IPS-18c (cell line): Measurements from ENCODE around the gene ATG13.

Experiments used
- H3K4me3 ChIP-seq: 2 replicates; pipeline ENCODE4 v1.7.0; 2013; ENCODE audit warnings: low read depth, mild to moderate bottlenecking, low read length, moderate library complexity; ENCODE audit not compliant: insufficient read depth
- H3K9me3 ChIP-seq: one replicate; pipeline ENCODE4 v1.6.1; 2013; ENCODE audit warnings: mild to moderate bottlenecking, low read length, moderate library complexity; ENCODE audit not compliant: control insufficient read depth, insufficient read depth

The ATG13 gene

DNA sequence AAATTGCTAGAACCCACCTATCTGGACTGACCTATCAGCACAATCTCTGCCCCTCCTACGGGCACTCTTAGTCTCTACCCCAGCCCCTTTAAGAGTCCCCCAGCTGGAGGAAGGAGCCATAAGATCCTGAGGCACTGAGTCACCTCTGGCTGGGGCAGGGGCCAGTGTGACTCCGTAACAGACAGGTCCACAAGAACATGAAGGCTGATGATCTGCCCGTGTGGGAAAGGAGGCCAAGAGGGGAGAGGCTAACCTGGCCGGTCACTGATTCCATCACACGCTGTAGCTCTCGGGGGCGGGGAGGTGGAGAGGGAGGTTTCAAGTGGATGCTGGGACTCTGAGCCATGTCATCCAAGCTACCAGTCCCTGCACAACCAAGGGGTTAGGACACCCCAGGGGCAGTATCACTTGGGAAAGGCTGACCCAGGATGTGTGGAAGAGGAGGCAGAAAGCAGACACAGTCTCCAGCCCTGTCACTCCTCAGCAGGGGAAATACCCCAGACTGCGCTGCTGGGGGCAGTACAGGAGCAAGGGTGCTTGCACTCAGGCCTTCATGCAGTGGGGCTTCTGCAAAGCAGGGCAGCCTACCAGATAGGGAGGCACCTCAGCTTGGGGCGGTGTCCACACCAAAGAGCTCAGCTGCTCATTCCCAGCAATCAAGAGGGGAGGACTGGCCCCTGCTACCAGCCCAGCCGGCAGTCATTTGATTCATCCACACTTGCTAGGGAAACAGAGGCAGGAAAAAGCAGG lies 60.8 kb downstream of the ATG13 start:
- Histone ChIP-seq H3K4me3 (no peak overlapping the region), H3K9me3 (no peaks in the 10 kb centered on the region)

DNA sequence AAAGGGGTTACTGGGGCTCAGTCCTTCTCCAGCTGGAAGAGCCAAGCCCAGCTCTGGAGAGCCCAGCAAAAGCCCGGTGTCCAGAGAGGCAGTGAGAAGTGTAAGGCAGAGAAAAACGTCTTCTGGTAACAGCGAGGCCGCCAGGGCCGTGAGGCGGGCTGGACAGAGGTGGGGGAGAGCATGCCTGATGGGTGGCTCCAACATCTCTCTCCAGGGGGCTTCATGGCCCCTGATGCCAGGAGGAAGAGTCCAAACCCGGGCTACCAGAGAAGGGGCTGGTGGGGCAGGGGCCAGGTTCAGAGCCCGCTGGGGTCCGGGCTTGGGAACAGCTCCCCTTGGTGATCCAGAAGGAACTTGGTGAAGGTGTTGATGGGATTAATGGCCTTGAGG lies 61.4 kb downstream of the ATG13 start:
- Histone ChIP-seq H3K4me3 (no peak overlapping the region), H3K9me3 (no peaks in the 10 kb centered on the region)

DNA sequence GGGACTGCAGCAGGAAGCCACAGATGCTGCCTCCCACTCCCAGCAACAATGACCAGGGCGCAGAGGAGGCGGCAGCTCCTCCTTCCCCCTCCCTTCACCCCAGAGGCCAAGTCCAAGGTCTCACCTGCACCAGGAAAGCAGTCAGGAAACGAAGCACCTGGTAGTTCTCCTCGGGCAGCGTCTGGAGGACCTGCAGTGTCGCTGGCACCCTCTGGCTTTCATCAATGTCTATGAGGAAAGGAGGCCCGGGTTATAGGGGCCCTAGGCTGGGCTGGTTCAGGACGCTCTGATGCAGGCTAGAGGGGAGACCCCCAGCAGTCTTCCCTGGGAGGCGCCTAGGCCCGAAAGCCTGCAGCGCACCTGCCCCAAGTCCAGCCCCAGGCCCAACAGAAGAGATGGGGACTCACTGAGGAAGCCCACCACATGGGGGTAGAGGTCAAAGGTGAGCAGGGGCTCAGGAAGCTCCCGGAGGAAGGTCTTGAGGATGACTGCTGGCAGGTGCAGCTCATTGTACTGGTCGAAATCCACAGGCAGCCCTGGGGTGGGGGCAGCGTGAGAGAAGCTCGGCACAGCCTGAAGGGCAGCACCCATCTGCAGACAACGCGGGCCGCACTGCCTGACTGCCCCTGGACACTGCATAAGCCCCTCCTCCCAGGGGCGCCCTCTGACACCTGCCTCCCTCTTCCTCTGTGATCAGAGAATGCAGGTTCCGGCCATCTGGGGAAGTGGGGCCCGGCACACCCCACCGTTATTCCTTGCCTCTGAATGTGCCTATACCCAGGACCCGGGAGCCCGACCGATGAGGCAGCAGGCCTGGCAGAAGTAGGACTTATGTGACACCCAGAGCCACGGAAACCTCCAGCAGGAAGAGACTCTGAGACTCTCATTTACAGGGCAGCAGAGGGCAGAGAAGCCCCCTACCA lies 62.1 kb downstream of the ATG13 start:
- Histone ChIP-seq H3K4me3 (no peak overlapping the region), H3K9me3 (no peaks in the 10 kb centered on the region)

DNA sequence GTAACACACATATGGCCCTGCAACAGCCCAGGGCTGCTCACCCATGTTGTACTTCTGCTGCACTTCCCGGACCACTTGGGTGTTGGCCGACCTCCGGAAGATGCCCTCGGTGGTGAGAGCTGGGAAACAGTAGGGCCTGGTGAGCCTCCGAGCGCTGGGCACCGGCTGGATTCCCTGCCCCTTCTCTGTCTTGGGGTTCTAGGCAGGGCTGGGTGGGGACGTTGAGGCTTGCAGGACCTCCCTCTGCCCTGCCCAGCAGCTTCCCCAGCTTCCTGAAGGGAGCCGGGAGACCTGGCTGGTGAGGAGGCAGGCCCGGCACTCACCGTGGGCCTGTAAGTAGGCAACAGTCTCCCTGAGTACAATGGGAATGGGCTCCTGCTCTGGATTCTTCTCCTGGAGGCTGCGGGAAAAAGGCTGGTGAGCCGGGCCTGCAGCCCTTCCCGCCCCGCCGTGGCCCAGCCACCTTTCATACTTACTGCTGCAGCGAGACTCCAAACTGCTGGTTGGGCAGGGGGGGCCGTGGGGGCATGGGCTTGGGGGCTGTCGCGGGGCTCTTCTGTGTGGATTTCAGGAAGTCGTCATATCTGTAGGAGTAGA lies 62.9 kb downstream of the ATG13 start:
- H3K4me3 ChIP-seq: no peak overlapping the region
- no peaks in the 10 kb centered on the region for H3K9me3 ChIP-seq

DNA sequence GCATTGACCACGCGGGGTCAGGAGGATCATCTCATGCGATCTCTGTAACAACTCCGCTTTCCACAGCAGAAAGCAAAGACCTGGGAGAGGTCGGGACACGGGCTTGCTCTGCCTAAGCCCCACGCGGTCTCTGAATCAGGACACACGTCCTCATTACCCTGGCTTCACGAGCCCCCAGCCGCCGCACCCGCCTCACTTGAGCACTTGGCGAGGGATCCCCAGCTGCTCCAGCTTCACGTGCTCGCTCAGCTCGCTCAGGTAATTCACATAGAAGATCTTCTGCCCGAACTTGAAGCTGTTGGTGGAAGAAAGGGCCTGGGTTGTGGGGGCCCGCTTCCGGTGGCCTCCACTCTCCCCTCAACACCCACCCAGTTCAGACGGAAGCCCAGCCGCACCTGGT lies 63.5 kb downstream of the ATG13 start:
- Histone ChIP-seq H3K4me3 (no peak overlapping the region), H3K9me3 (no peaks in the 10 kb centered on the region)

DNA sequence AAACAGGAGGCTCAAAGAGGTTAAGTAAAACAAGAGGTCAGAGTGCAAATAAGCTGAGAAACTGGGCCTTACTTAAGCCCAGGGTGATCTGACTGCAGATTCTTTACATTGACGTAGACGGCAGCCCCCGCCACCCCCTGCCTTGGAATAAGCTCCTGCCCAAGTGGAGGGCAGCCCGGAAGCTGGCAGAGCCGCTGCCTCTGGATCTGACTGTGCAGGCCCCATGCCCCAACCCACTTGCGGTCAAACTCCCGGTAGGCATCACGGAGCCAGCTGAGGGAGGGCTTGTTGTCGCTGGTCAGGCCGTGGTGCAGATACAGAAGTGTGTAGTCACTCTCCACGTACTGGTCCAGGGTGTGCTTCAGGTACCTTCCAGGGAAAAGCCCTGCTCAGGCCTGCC lies 64.5 kb downstream of the ATG13 start:
- no peaks in the 10 kb centered on the region for H3K9me3 ChIP-seq

DNA sequence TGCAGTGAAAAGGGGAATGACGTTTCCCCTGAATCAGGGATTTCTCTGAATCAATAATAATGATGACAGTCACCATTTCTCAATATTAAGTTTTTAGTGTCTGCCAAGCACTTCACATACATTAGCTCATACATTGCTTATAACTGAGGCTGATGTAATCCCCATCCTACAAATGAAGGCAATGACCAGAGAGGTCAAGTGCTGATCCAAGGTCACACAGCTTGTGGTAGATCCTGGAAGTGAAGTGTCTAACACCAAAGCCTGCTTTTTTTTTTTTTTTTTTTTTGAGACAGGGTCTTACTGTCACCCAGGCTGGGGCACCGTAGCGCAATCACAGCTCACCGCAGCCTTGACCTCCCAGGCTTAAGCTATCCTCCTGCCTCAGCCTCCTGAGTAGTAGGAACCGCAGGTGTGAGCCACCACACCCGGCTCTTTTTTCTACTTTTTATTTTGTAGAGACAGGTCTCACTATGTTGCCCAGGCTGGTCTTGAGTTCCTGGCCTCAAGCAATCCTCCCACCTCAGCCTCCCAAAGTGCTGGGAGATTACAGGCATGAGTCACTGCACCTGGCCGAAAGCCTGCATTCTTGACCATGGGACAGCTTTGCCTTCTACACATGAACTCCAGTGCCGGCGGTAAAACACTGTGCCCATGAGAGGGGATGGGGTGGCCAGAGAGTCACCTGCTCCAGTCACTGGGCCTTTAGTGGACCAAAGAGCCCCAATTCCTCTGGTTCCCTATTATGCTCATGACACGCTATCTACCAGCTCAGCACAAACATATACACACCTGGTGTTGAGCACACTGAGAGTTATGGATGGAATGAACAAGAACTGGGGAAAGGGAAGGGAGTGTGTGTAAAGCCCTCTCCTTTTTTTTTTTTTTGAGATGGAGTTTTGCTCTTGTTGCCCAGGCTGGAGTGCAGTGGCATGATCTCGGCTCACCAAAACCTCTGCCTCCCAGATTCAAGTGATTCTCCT lies 65.7 kb downstream of the ATG13 start:
- no peaks in the 10 kb centered on the region for H3K9me3 ChIP-seq
- H3K4me3 ChIP-seq: no peak overlapping the region

More for the DNA sequence above, 64.5 kb downstream of the ATG13 start:
- H3K4me3 ChIP-seq: no peak overlapping the region

DNA sequence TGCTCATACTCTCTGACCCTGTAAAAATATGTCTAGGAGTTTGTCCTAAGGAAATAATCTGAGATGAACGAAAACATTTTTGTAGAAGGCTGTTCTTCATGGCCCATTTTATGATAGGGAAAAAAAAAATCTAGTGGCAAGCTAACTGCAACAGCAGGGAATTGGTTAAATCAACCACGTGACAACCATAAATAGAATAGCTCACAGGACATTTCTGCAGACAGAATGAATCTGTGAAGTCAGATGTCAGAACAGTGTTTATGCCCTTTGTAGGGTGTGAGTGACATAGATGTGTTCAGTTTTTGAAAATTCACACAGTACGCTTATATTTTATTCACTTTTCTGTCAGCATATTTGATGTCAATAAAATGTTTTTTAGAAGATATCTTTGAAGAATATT lies 67.0 kb downstream of the ATG13 start:
- no peak overlapping the region for H3K4me3 ChIP-seq
- H3K9me3 ChIP-seq: no peaks in the 10 kb centered on the region

DNA sequence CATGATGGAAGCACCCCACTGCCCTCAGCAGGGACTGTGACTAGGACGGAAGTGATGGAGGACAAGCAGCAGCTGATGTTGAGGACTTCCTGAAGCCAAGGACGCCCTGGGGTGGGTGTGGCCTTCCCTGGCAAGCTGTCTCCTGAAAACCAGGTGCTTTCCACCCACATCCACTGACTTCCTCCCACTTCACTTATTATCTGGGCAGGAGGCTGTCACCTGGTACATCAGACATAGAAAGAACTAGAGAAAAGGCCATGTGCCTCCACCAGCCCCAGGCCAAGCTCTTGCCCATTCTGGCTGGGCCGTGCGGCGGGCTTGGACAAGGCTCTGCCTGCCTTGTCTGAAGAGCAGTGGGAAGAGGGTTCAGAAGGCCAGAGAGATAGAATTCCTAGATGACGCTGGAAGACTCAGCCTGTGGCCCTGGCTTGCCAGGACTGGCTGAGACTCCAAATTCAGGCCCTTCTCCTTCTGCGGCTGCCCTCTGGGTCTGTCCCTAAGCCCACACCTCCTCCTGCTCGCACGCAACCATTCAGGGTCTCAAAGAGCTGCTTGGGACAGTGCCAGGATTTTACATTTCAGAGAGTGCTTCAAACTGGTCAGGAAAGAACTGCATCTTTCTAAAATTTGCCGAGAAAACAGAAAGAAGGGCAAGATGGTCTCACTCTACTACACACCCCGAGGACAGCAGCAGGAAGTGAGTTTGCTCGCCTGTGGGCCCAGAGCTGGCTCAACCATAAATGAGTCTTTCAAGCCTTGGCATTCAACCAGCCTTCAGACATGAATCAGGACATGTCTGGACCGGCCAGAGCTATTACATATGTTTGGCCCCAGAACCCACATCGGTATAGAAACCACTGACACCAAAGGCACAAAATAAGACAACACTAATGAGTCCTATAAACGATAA lies 69.8 kb downstream of the ATG13 start:
- no peak overlapping the region for H3K4me3 ChIP-seq
- H3K9me3 ChIP-seq: no peaks in the 10 kb centered on the region

DNA sequence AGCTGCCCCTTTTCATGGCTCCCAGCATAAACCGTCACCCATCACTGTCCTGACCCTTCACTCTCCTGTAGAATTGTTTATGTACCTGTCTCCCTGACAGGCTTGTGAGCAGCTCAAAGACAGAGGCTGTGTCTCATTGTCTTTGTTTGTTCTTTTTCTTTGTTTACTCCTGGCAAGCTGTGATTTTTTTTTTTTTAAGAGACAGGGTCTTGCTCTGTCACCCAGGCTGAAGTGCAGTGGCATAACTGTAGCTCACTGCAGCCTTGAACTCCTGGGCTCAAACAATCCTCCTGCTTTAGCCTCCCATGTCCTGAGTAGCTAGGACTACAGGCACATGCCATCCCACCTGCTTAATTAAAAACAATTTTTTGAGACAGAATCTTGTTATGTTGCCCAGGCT lies 73.3 kb downstream of the ATG13 start:
- H3K4me3 ChIP-seq: no peak overlapping the region
- no peaks in the 10 kb centered on the region for H3K9me3 ChIP-seq

DNA sequence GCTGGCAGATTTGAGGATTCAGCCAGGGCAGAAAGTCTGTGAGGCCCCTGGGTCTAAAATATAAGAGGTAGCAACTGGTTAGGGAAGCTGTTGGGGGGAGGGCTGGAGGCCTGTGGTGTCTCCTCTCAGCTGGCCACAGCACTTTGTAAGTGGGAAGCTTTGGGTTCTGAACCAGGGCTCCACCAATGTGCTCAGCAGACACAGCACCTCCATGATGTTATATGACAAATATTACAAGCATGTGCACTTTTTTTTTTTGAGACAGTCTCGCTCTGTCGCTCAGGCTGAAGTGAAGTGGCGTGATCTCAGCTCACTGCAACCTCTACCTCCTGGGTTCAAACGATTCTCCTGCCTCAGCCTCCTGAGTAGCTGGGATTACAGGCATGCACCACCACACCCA lies 75.1 kb downstream of the ATG13 start:
- H3K9me3 ChIP-seq: no peaks in the 10 kb centered on the region
- H3K4me3 ChIP-seq: no peak overlapping the region

DNA sequence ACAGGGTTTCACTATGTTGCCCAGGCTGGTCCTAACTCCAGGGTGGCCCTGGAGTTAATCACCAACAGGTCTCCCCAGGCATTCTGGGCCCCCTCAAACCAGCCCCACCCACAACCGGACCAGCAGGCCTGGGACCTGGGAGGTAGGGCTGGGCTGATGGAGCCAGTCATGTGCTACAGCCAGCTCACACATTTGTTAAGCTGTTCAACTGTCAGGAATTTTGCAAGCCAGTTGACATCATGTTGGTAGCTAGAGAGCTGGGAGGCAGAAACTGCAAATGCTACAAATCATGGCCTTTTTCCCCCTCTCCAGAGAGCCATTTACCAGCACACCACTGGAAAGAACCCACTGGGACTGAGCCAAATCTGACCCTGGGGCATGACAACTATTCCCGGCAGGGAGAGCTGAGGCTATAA lies 76.3 kb downstream of the ATG13 start:
- H3K9me3 ChIP-seq: no peaks in the 10 kb centered on the region
- H3K4me3 ChIP-seq: no peak overlapping the region

DNA sequence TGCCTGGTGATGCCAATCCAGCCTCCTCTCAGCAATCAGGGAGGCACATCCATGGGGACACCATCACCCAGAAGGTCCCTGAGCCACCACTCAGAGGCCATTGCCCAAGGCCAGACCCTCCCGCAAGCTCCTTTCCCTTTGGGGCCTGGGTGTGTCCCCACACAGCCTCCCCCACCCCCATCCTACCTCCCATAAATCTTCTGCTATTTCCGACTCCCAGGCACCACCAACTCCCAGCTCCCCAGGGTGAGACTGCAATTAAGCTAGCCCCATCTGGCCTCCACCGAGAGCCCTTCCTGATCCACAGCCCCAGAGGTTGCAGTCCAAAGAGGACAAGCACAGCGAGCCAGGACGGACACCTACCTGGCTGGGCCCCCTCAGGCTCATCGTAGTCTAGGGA lies 76.7 kb downstream of the ATG13 start:
- Histone ChIP-seq H3K9me3 (no peaks in the 10 kb centered on the region), H3K4me3 (no peak overlapping the region)

DNA sequence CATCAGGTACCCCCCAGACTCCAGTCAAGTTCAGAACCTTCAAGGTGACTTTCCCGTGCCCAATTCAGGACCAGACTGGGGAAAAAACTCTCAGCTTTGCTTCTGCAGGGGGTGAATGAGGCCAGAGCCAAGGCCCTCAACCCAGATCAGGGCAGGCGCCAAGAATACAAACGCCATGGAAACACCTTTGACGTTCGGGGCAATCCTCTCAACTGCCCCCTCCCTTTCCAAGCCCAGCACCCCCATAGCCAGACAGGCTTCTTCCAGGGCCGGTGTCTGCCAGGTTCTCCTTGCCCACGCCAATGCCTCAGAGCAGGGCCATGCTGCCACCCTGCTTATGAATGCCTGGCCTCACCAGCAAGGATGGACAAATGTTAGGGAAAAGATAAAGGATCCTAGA lies 77.3 kb downstream of the ATG13 start:
- H3K9me3 ChIP-seq: no peaks in the 10 kb centered on the region

DNA sequence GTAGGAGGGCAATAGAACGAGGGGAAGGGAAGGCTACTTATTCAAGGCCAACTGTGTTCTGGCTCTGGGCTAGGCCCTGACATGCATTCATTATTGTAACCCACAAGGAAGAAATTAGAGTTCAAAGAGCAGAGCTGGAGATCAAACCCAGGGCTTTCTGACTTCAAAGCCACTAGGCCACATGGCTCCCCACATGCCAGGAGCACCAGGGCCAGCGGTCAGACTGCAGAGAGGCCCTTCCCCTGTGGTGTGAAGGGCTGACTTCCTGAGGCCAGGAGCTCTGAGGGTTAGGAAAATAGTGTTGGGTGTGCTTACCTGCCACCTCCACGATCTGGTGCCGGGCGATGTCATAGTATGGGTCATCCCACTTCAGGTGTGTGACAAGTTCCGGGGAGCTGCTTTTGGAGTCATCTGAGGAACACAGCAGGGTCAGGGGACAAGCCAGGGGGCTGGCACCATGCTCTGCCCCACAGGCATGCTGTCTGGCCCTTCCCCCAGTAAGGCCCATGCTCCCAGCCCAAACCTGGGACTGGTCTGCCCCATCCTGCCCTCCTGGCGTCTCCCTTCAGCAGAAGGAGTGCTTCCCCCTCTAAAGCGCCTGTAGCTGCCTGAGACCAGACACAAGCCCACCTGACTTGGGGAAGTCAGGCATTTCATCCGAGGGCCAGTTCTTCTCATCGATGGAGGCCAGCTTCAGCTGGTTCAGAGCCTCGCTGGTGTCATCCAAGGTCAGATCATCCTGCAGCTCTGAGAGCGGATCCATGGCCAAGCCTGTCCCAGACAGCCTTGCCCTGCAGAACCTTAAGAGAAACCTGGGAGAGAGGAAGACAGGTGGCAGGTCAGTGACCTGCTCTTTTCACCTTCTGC lies 78.2 kb downstream of the ATG13 start:
- H3K9me3 ChIP-seq: no peaks in the 10 kb centered on the region

More for the DNA sequence above, 77.3 kb downstream of the ATG13 start:
- H3K4me3 ChIP-seq: no peak overlapping the region

More for the DNA sequence above, 78.2 kb downstream of the ATG13 start:
- H3K4me3 ChIP-seq: no peak overlapping the region
